ENCODE results near the gene TGM2. TPM values are rescaled to one million over a fixed set of nuclear protein-coding genes. Genes with fewer than 3 reads are reported as not detected.

Gene TGM2
- total and polyA plus RNA-seq, 9 of the 15 experiments (the other 6 are each of a cell fraction or from before 2014, with no cell fraction given), result 5.5 to 78.5 (median 37.6) TPM

DNA sequence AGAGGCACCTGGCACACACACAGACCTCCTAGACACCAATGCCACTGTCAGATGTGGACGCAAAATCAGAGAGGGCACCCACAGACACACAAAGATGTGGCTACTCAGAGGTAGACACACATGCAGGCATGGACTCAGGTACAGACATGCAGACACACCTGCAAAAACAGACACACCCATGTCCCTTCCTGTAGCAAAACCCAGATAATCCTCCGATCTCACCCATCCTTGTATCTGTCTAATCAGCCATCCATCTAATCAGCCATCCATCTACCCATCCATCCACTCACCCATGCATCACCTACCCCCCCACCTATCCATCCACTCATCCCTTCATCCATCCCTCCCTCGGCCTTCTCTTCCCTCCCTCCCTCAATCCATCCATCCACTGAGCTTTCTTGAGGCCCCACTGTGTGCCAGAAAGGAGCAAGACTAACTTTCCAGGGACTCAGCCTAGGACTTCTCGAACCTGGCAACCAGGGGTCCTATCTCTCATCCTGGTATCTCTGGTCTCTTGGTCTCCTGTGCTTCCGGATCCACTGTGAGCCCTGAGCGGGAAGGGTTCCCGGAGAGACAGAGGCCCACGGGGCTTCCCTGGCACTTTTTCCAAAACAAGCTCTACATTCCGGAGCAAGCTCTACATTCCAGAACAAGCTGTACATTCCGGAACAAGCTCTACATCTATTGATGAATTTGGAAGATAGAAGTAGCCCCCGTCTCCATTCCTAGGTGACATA lies 1.1 kb upstream of the TGM2 start (continued):
- TF ChIP-seq, protein P1, sequence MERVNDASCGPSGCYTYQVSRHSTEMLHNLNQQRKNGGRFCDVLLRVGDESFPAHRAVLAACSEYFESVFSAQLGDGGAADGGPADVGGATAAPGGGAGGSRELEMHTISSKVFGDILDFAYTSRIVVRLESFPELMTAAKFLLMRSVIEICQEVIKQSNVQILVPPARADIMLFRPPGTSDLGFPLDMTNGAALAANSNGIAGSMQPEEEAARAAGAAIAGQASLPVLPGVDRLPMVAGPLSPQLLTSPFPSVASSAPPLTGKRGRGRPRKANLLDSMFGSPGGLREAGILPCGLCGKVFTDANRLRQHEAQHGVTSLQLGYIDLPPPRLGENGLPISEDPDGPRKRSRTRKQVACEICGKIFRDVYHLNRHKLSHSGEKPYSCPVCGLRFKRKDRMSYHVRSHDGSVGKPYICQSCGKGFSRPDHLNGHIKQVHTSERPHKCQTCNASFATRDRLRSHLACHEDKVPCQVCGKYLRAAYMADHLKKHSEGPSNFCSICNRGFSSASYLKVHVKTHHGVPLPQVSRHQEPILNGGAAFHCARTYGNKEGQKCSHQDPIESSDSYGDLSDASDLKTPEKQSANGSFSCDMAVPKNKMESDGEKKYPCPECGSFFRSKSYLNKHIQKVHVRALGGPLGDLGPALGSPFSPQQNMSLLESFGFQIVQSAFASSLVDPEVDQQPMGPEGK (CRISPR knock-in tag; IDR thresholded peaks at IDR 0.05; ENCODE audit: borderline replicate concordance), result no peak
- TF ChIP-seq, protein P2, sequence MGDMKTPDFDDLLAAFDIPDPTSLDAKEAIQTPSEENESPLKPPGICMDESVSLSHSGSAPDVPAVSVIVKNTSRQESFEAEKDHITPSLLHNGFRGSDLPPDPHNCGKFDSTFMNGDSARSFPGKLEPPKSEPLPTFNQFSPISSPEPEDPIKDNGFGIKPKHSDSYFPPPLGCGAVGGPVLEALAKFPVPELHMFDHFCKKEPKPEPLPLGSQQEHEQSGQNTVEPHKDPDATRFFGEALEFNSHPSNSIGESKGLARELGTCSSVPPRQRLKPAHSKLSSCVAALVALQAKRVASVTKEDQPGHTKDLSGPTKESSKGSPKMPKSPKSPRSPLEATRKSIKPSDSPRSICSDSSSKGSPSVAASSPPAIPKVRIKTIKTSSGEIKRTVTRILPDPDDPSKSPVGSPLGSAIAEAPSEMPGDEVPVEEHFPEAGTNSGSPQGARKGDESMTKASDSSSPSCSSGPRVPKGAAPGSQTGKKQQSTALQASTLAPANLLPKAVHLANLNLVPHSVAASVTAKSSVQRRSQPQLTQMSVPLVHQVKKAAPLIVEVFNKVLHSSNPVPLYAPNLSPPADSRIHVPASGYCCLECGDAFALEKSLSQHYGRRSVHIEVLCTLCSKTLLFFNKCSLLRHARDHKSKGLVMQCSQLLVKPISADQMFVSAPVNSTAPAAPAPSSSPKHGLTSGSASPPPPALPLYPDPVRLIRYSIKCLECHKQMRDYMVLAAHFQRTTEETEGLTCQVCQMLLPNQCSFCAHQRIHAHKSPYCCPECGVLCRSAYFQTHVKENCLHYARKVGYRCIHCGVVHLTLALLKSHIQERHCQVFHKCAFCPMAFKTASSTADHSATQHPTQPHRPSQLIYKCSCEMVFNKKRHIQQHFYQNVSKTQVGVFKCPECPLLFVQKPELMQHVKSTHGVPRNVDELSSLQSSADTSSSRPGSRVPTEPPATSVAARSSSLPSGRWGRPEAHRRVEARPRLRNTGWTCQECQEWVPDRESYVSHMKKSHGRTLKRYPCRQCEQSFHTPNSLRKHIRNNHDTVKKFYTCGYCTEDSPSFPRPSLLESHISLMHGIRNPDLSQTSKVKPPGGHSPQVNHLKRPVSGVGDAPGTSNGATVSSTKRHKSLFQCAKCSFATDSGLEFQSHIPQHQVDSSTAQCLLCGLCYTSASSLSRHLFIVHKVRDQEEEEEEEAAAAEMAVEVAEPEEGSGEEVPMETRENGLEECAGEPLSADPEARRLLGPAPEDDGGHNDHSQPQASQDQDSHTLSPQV (IDR thresholded peaks at IDR 0.05), result no peak
- TF ChIP-seq WHSC1 (IDR thresholded peaks at IDR 0.05; ENCODE audit: low read length), result no peak
